ENCODE measurements around the gene PLA2G2E.

The PLA2G2E gene

GRCh38 chr1:19946331-19946751, 22.9 kb upstream of the PLA2G2E start:
- TF ChIP-seq, protein P1, sequence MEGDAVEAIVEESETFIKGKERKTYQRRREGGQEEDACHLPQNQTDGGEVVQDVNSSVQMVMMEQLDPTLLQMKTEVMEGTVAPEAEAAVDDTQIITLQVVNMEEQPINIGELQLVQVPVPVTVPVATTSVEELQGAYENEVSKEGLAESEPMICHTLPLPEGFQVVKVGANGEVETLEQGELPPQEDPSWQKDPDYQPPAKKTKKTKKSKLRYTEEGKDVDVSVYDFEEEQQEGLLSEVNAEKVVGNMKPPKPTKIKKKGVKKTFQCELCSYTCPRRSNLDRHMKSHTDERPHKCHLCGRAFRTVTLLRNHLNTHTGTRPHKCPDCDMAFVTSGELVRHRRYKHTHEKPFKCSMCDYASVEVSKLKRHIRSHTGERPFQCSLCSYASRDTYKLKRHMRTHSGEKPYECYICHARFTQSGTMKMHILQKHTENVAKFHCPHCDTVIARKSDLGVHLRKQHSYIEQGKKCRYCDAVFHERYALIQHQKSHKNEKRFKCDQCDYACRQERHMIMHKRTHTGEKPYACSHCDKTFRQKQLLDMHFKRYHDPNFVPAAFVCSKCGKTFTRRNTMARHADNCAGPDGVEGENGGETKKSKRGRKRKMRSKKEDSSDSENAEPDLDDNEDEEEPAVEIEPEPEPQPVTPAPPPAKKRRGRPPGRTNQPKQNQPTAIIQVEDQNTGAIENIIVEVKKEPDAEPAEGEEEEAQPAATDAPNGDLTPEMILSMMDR (IDR thresholded peaks at IDR 0.05; ENCODE audit: extremely low read depth, insufficient read depth, missing control alignments): no peak
- in situ Hi-C loops (cut with MboI; ENCODE audit: low pct_unique_long_range_greater_than_20kb, low sequenced_read_pairs, unreplicated experiment): no loop called here
- no peak for DNase-seq (ENCODE audit: low spot score)

DNA sequence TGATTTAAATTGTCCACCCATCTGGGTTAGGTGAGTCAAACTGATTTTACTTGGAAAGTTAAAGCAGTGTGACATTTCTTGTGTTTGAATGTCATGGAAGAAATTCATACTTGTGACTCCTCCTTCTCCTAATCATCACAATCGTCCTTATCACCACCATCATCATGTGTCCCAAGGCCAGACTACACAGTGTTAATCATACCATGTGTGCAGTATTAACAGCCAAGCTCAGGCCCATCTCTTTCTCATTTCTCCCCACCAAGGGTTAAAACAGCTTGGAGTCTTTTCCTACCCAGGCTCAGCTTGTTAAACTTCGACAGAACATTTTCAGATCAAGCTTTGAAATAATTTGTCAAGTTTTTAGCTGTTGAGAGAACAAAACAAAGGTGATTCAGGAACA, 22.5 kb upstream of the PLA2G2E start:
- TF ChIP-seq, protein P1 (IDR thresholded peaks at IDR 0.05; ENCODE audit: extremely low read depth, insufficient read depth, missing control alignments): no peak
- in situ Hi-C loops (cut with MboI; ENCODE audit: low pct_unique_long_range_greater_than_20kb, low sequenced_read_pairs, unreplicated experiment): no loop called here
- no peak for DNase-seq (ENCODE audit: low spot score)

GRCh38 chr1:19942657-19943056, 19.2 kb upstream of the PLA2G2E start:
- TF ChIP-seq, protein P1 (IDR thresholded peaks at IDR 0.05; ENCODE audit: extremely low read depth, insufficient read depth, missing control alignments): no peak
- no peak for DNase-seq (ENCODE audit: low spot score)
- in situ Hi-C loops (cut with MboI; ENCODE audit: low pct_unique_long_range_greater_than_20kb, low sequenced_read_pairs, unreplicated experiment): no loop called here

- DNase-seq (ENCODE audit: low spot score): no peak
- TF ChIP-seq, protein P1 (IDR thresholded peaks at IDR 0.05; ENCODE audit: extremely low read depth, insufficient read depth, missing control alignments): no peak
- in situ Hi-C loops (cut with MboI; ENCODE audit: low pct_unique_long_range_greater_than_20kb, low sequenced_read_pairs, unreplicated experiment): no loop called here
Measured at GRCh38 chr1:19942088-19942487, 18.7 kb upstream of the PLA2G2E start.

DNA sequence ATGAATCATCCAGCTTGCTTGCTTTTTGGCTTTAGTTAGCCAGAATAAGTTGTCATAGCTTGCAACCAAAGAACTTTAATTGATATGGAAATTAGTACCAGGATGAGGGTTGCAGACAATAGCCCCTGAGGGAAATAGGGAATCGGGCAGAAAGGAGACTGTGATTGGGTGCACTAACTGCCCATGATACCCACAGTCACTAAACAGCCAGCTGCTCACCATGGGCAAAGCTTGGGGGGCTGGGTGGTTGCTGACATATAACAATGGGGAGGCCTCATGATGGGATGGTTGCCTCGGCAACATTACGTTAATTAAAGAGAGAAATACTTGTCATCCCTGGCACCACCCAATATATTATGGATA, 17.8 kb upstream of the PLA2G2E start:
- TF ChIP-seq, protein P1 (IDR thresholded peaks at IDR 0.05; ENCODE audit: extremely low read depth, insufficient read depth, missing control alignments): no peak
- no peak for DNase-seq (ENCODE audit: low spot score)
- in situ Hi-C loops (cut with MboI; ENCODE audit: low pct_unique_long_range_greater_than_20kb, low sequenced_read_pairs, unreplicated experiment): no loop called here

DNA sequence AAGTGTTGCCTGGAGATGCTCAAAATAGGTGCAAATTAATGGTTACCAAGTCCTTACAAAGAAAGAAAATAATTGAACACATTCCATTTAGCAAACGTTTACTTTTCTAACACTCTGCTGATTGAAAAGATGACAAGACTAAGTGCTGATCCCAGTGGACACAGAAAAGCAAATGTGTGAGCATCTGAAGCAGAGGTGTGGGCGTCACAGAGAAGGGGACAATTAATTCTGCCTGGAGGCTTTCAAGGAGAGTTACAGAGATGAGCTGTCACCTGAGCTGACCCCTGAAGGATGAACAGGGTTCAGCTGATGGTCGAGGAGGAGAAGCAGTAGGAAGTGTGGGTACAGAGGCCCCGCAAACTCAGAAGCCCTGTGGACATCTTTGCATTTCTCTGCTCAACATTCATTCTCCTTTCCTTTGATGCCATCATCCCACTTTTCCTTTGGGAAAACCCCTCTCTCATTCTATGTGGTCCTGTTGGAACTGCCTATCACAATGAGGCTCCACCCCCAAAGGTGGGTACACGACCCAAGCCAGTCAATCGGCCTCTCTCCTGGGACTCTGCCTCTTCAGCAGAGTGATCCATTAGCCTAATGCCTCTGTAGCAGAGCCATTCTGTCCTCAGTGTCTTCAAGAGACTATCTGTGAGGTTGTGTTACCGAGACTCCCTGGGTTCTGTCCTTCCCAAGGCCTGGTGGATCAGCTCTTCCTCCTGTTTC, 17.2 kb upstream of the PLA2G2E start:
- in situ Hi-C loops (cut with MboI; ENCODE audit: low pct_unique_long_range_greater_than_20kb, low sequenced_read_pairs, unreplicated experiment): no loop called here
- TF ChIP-seq, protein P1 (IDR thresholded peaks at IDR 0.05; ENCODE audit: extremely low read depth, insufficient read depth, missing control alignments): no peak
- no peak for DNase-seq (ENCODE audit: low spot score)
